ENCODE data around the gene SCN9A.
"Not testable (repeated sequence)": the region's sequence is repeated elsewhere in the genome, so short reads cannot be mapped to it uniquely, and the experiment has no call there.

Gene SCN9A

GRCh38 chr2:166375736-166376487 is at the start of gene SCN9A:
Gene SCN9A, minus strand, starts transcription at chr2:166375944. Its CDS starts 64,188 bp downstream, at chr2:166311756.
- no peak for DNase-seq (ENCODE audit: low spot score in 2 of 2)
- H3K4me3 Mint-ChIP-seq: peak within 1 kb of the TSS; percentile 59
- no peaks in the 10 kb centered on the region for H3K36me3 Mint-ChIP-seq
- H3K27ac Mint-ChIP-seq: no peak within 1 kb of the TSS
- H3K9me3 Mint-ChIP-seq: no peaks in the 10 kb centered on the region
- ATAC-seq (ENCODE audit: low read depth): peak; percentile 14
- H3K27me3 Mint-ChIP-seq: peaks cover 12% of the 10 kb centered on the region
- peaks cover 7% of the 10 kb centered on the region for H3K4me1 Mint-ChIP-seq

DNA sequence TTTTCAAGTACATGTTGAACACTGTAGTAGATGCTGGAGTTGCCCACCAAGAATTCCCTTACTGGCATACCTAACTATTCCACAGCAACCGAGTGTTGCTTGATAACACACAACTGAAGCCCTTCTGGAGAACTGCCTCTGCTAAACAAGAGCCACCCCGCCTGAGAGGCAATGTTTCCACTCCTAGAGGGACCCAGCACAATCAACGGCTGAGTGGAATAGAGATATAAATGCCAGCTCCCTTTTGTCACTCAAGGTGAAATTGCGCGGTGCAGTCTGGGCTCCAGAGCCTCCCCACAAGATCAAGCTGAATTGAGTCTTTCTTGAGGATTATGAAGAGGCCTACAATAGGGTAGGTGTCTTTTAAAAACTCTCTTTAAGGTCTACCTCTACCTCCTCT is 49.1 kb upstream of the SCN9A start:
- Mint-ChIP-seq H3K27me3 (no peaks in the 10 kb centered on the region), H3K4me3 (no peak overlapping the region), H3K9me3 (no peaks in the 10 kb centered on the region), H3K27ac (no peak overlapping the region), H3K36me3 (no peaks in the 10 kb centered on the region), H3K4me1 (no peaks in the 10 kb centered on the region)
- ATAC-seq (ENCODE audit: low read depth): no peak
- DNase-seq (ENCODE audit: low spot score in 2 of 2): no peak

GRCh38 chr2:166419616-166419934 is 43.8 kb upstream of the SCN9A start:
- no peak for DNase-seq (ENCODE audit: low spot score in 2 of 2)
- no peak for ATAC-seq (ENCODE audit: low read depth)
- H3K27me3 Mint-ChIP-seq: no peaks in the 10 kb centered on the region
- H3K9me3 Mint-ChIP-seq: peaks cover 1% of the 10 kb centered on the region
- no peak overlapping the region for H3K4me3 Mint-ChIP-seq
- H3K27ac Mint-ChIP-seq: no peak overlapping the region
- H3K36me3 Mint-ChIP-seq: no peaks in the 10 kb centered on the region
- no peaks in the 10 kb centered on the region for H3K4me1 Mint-ChIP-seq

DNA sequence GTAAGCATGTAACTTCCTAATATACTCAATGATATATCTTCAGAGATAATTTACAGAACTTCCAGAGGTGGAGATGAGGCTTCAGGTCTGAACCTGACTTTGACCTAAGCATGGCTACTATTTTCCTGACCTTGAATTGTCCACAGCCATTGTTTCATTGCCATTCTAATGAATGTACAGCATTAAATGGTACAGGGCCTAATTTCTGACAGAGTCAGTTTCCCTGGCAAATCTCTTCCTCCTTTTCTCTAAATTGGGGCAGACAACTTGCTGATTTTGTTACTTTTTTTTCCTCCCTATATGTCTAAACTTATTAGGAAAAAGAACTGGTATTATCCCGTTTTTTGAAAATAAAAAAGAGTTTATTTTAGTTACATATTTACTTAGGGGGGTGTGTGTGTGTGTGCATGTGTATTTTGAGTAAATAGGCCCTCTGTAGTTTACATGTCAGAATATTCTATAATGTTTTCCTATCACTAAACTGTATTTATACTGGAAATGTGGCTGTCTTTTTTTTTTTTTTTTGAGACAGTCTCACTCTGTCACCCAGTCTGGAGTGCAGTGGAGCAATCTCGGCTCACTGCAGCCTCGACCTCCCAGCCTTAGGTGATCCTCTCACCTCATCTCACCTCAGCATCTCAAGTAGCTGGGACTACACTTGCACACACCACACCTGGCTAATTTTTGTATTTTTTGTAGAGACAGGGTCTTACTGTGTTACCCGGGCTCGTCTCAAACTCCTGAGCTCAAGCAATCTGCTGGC is 43.3 kb upstream of the SCN9A start:
- Mint-ChIP-seq H3K36me3 (no peaks in the 10 kb centered on the region), H3K27ac (no peak overlapping the region), H3K27me3 (no peaks in the 10 kb centered on the region), H3K9me3 (peaks cover 1% of the 10 kb centered on the region), H3K4me1 (no peaks in the 10 kb centered on the region), H3K4me3 (no peak overlapping the region)
- no peak for ATAC-seq (ENCODE audit: low read depth)
- DNase-seq (ENCODE audit: low spot score in 2 of 2): no peak

DNA sequence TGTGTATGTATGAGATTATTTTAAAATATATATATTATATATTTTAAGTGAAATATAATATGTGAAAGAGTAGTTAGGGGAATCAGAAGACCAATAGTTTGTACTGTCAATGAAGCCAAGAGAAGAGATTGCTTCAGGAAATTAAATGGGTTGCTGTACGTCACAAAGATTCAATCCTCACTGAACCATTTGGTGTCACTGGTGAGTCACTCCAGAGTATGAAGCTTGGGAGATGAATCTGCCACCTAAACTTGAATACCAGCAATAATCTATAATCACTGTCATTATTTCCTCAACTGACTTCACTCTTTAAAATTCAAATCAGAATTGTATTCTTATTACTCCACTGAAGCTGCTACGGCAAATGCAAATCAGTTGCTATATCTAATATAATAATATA is 41.9 kb upstream of the SCN9A start:
- ATAC-seq (ENCODE audit: low read depth): no peak
- Mint-ChIP-seq H3K27me3 (no peaks in the 10 kb centered on the region), H3K4me1 (no peaks in the 10 kb centered on the region), H3K27ac (no peak overlapping the region), H3K9me3 (peaks cover 1% of the 10 kb centered on the region), H3K4me3 (no peak overlapping the region), H3K36me3 (no peaks in the 10 kb centered on the region)
- DNase-seq (ENCODE audit: low spot score in 2 of 2): no peak

- H3K4me1 Mint-ChIP-seq: no peaks in the 10 kb centered on the region
These were observed 37.5 kb upstream of the SCN9A start for GRCh38 chr2:166413255-166413654.

GRCh38 chr2:166411473-166412230 is 35.9 kb upstream of the SCN9A start:
- Mint-ChIP-seq H3K36me3 (no peaks in the 10 kb centered on the region), H3K4me1 (no peaks in the 10 kb centered on the region), H3K27ac (no peak overlapping the region), H3K9me3 (peaks cover 2% of the 10 kb centered on the region), H3K4me3 (no peak overlapping the region), H3K27me3 (no peaks in the 10 kb centered on the region)
- ATAC-seq (ENCODE audit: low read depth): no peak
- no peak for DNase-seq (ENCODE audit: low spot score in 2 of 2)

More at GRCh38 chr2:166413255-166413654, 37.5 kb upstream of the SCN9A start:
- ATAC-seq (ENCODE audit: low read depth) (no peak), DNase-seq (ENCODE audit: low spot score in 2 of 2) (no peak)
- H3K27me3 Mint-ChIP-seq: no peaks in the 10 kb centered on the region
- no peak overlapping the region for H3K27ac Mint-ChIP-seq
- no peaks in the 10 kb centered on the region for H3K36me3 Mint-ChIP-seq
- H3K9me3 Mint-ChIP-seq: peaks cover 2% of the 10 kb centered on the region
- H3K4me3 Mint-ChIP-seq: no peak overlapping the region

- H3K27me3 Mint-ChIP-seq: no peaks in the 10 kb centered on the region
- H3K9me3 Mint-ChIP-seq: peaks cover 2% of the 10 kb centered on the region
- no peak overlapping the region for H3K27ac Mint-ChIP-seq
- H3K4me3 Mint-ChIP-seq: no peak overlapping the region
- H3K4me1 Mint-ChIP-seq: no peaks in the 10 kb centered on the region
- H3K36me3 Mint-ChIP-seq: no peaks in the 10 kb centered on the region
- DNase-seq (ENCODE audit: low spot score in 2 of 2) (no peak), ATAC-seq (ENCODE audit: low read depth) (no peak)
These were observed 35.2 kb upstream of the SCN9A start for GRCh38 chr2:166410828-166411472.

GRCh38 chr2:166407746-166408145 is 32.0 kb upstream of the SCN9A start:
- H3K4me3 Mint-ChIP-seq; H3K27ac Mint-ChIP-seq; H3K36me3 Mint-ChIP-seq; H3K4me1 Mint-ChIP-seq; ATAC-seq (ENCODE audit: low read depth); DNase-seq (ENCODE audit: low spot score in 2 of 2); H3K9me3 Mint-ChIP-seq; H3K27me3 Mint-ChIP-seq: not testable (repeated sequence)

DNA sequence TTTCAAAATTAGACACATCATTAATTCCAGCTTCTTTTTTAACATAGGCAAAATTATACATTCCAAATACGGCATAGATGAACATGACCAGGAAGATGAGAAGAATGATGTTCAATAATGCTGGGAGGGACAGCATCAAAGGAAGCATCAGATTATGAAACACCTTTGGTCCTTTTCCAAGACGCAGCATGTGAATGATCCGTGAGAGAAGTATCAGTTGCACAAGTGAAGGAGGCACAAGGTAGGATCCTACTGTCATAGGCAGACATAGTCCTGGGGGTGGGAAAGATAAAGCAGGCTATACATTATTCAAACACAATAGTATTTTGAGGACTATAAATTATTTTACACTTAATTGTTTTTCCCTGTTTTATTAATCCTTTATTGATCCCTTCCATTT is 30.6 kb upstream of the SCN9A start:
- ATAC-seq (ENCODE audit: low read depth) (no peak), DNase-seq (ENCODE audit: low spot score in 2 of 2) (no peak)
- peaks cover 4% of the 10 kb centered on the region for H3K9me3 Mint-ChIP-seq
- H3K4me3 Mint-ChIP-seq: no peak overlapping the region
- H3K27ac Mint-ChIP-seq: no peak overlapping the region
- no peaks in the 10 kb centered on the region for H3K27me3 Mint-ChIP-seq
- no peaks in the 10 kb centered on the region for H3K4me1 Mint-ChIP-seq
- no peaks in the 10 kb centered on the region for H3K36me3 Mint-ChIP-seq

- H3K4me3 Mint-ChIP-seq: no peak overlapping the region
- no peak for DNase-seq (ENCODE audit: low spot score in 2 of 2)
- H3K36me3 Mint-ChIP-seq: no peaks in the 10 kb centered on the region
- H3K4me1 Mint-ChIP-seq: no peaks in the 10 kb centered on the region
- no peak overlapping the region for H3K27ac Mint-ChIP-seq
- no peaks in the 10 kb centered on the region for H3K27me3 Mint-ChIP-seq
- no peak for ATAC-seq (ENCODE audit: low read depth)
- H3K9me3 Mint-ChIP-seq: peaks cover 4% of the 10 kb centered on the region
These were observed 29.8 kb upstream of the SCN9A start for GRCh38 chr2:166405569-166405926.

- ATAC-seq (ENCODE audit: low read depth) (no peak), DNase-seq (ENCODE audit: low spot score in 2 of 2) (no peak)
- no peaks in the 10 kb centered on the region for H3K27me3 Mint-ChIP-seq
These were observed 29.3 kb upstream of the SCN9A start for GRCh38 chr2:166404831-166405568.

DNA sequence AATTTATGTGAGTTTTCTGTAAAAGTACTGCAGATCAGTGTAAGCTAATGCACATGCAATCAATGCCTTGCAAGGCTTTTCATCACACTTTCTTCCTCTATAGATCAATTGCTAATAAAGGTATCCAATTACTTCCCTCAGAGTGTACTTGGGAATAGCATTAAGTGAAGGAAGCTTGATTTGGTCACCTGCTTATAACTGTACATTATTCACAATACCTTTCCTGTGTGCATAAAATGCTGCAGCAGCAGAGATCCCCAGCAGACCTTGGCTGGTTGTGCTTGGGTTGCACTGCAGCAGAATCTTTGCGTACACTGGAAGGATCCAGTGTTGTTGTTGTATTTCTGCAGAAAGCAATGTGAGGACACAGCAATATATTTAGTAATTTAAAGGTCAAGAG is 18.5 kb upstream of the SCN9A start:
- H3K4me3 Mint-ChIP-seq: no peak overlapping the region
- ATAC-seq (ENCODE audit: low read depth) (no peak), DNase-seq (ENCODE audit: low spot score in 2 of 2) (no peak)
- H3K27ac Mint-ChIP-seq: no peak overlapping the region
- H3K4me1 Mint-ChIP-seq: no peaks in the 10 kb centered on the region
- H3K9me3 Mint-ChIP-seq: peaks cover 1% of the 10 kb centered on the region
- no peaks in the 10 kb centered on the region for H3K27me3 Mint-ChIP-seq
- no peaks in the 10 kb centered on the region for H3K36me3 Mint-ChIP-seq

More at GRCh38 chr2:166404831-166405568, 29.3 kb upstream of the SCN9A start:
- H3K27ac Mint-ChIP-seq: no peak overlapping the region
- peaks cover 4% of the 10 kb centered on the region for H3K9me3 Mint-ChIP-seq
- no peaks in the 10 kb centered on the region for H3K36me3 Mint-ChIP-seq
- no peak overlapping the region for H3K4me3 Mint-ChIP-seq
- no peaks in the 10 kb centered on the region for H3K4me1 Mint-ChIP-seq
